NCI-H2196 treated with DMSO at 0.1 percent for 48 hours (cell line): Measurements from ENCODE around the gene SERPINB8.

Experiments used
- DNase-seq: peaks from one replicate; lab custom pipeline; 2025; ENCODE audit not compliant: unreplicated experiment; lab: John Stamatoyannopoulos, UW

The SERPINB8 gene

DNA sequence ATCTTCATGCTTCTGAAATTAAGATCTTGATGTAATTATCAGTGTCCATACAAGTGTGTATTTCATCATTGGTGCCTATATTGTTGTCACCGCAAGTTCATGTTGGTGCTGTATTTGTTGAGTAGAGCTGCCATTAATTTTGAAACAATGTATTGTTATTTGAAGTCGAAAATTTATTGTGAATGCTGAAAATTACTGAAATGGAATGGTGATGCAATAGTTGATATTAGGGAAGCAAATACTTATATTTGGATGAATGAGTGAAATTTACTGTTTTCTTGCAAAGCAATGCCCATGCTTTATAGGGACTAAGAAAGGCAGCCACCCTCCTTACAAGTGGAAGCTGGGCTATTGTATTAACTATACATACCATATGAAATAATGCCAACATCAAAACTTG is 41.6 kb downstream of the SERPINB8 start:
- DNase-seq: no peak

DNA sequence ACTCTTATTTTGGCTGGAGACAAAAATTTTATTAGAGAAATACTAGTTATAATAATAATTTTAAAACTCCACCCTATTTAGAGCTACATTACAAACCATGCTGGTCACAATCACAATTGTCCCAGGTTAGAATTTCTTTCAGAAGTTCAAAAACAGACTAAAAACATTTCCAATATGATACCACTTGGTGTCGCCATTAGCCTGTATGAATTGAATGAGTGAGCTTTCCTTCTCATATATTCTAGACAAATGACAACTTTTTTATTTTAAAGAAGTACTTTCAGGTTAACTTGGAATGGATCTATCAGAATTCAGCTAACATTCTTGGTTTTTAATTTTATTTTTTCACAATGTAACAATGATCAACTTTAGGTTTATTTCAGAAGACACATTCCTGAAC is 48.0 kb downstream of the SERPINB8 start:
- DNase-seq: no peak

DNA sequence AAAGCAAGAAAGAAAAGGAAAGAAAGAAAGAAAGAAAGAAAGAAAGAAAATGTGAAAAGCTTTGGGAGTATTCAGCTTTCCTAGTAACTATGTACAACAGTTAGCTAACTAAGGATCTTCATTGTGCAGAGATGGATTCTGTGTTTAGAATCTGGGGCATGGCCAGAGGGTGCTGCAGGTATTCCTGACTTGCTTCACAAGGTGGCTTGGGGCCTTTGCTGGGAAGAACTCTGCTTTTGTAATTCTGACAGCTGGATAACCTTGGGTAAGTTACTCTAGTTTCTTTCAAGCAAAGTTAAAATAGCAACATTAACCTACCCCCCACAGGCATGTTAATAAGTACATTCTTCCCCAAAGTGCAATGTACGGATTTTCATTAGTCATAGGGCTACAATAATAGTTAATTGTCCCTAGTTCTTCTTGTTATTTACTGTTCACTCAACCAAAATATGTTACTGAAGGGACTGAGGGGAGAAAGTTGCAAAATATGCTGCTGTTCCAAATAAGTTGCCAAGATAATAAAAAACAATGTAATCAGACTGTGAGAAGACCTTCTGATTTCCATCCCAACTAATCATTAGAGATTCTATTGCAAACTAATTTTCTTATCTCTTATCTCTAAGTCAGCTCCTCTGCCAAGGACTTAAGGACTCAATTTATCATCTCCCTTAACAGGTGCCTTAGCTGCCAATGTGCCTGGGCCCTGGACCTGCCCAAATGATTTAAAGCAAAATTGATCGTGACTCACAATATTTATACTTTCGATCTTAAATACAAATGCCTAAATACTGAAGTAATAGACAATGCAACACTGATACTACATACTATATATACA is 50.3 kb downstream of the SERPINB8 start:
- DNase-seq: no peak

DNA sequence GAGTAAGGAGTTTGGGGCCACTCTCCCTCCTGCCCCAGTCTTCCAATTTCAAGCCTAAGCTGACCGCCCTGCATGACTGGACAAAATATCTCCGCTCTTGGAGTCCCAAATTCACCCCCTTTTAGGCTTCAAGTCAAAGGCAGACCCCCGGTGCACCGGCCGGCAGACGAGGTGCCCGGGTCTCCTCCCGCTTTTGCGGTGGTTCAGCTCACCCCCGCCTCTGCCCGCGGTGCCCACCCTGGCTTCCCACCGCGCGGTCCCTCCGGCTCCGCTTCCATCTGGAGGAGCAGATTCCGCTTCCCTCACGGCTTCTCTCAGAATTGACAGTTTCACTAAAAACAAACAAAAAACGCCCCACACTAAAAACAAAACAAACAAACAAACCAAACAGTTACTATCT is 56.5 kb downstream of the SERPINB8 start:
- no peak for DNase-seq

DNA sequence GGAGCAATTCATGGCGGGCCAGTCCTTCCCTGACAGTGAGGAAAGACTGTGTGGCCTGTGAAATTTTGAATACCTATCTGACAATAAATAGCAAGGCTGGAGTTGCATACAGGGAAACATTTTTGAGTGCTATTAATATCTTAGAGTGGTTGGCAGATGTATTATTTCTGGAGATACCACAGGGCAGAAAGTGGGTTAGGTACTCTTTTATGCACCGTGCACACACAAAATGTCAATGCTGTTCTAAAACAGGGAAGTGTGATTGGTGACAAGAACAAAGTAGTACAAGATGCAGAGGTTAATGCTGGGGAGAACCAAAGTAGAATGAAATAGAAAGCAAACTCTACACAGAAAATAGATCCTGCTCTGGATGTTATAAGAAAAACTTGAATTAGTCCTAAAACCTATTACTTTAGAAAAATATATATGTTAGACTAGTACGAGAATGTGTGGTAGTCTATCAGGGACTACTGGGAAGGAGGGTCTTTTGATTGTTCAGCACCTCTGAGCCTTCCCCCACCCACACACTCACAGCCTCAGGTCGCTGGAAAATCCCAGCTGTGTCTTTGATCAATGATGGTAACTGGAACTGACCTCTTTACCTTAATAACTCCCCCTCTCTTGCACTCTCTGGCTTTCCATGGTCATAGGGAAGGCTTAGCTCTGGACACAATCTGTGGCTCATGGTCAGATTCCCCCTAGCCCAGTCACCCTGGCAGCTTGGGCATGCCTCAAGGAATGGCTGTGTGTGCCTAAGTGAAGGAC is 58.2 kb downstream of the SERPINB8 start:
- no peak for DNase-seq

DNA sequence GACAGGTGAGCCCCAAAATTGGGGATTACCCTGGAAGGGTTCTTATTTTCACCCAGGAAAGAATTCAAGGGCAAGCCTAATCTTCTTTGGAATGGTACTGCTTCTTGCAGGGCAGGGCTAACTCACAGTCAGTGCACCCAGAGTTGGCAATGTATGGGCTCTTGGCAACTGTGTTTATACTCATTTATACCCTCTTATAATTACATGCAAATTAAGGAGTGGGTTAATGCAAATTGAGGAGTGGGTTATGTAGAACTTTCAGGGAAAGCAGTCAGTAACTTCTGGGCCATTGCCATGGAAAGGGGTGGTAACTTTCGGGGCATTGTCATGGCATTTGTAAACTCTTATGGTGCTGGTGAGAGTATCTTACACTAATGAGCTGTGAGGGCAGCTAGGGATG is 59.2 kb downstream of the SERPINB8 start:
- DNase-seq: no peak

DNA sequence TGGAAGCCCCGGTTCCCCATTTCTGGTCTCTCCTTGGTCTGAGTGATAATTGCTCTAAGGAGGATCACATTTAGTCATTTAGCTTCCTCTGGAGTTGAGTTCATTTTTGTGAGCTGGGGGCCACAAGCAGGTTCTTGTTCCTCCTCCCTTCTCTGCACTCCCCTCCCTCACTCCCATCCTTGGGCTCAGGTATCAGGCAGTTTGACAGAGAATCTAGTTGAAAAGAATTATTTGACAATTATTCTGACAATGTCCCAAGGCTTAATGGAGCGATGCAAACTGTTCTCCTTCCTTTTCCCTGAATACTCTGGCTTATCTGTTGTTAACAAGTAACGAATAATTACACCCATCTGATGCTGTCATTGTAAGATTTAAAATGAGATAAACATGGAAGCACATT is 61.5 kb downstream of the SERPINB8 start:
- DNase-seq: no peak

DNA sequence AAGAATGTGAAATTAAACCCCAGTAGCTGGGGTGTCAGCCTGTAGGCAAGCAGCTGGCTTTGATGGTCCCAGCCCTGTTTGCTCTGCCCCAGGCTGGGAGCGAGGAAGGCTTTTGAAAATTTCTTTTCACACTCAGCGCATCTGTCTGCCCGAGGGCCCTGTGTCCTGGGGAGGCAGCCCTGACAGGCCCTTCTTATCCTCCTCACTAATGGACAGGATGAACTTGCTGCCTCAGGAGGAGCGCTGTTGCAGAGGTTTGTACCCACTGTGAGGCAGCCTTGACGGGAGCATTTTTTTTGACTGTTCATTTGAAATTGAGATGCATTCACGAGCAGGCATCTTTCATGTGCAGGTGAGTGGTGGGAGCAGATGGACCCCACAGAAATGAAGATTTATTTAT is 62.4 kb downstream of the SERPINB8 start:
- no peak for DNase-seq

DNA sequence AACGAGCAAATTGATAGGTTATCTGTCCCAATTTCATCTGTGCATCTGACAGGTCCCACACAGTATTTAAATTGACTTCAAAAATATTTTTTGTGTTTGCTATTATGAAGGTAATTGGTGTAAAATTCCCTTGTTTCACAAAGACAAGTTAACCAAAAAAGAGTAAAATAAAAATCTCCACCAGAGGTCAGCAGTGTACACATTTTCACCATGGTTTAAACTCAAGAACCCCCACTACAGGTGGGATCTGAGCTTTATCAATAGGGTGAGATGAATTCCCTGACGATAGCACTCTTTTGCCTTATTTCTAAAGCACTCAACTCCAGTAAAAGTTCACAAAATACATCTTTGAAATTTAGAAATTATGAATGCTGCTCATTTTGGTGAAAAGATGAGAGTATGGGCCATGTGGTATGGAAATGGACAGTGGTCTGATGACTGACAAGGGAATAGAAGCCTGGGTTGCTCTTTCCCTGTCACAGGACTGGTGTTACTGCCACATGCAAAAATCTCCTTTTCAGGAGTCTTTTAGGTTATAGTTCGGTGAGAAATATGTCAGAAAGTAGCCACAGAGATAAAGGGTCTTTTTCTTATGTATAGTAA is 68.0 kb downstream of the SERPINB8 start:
- no peak for DNase-seq
